Nephron progenitor cell (in vitro differentiated cells): ENCODE results near the gene LRRN2.

Source experiments
- DNase-seq: peaks from one replicate; pipeline ENCODE4 v3.0.0; 2021
- H3K27ac Mint-ChIP-seq: 2 replicates; pipeline ENCODE4 v1.8.0; 2021; ENCODE audit warnings: mild to moderate bottlenecking, moderate library complexity, mixed read lengths
- H3K27me3 Mint-ChIP-seq: 2 replicates; pipeline ENCODE4 v1.8.0; 2021; ENCODE audit warnings: mild to moderate bottlenecking, low read depth, mixed read lengths; ENCODE audit not compliant: poor library complexity
- H3K36me3 Mint-ChIP-seq: 2 replicates; pipeline ENCODE4 v1.8.0; 2021; ENCODE audit warnings: low read depth, mixed read lengths
- H3K4me1 Mint-ChIP-seq: 2 replicates; pipeline ENCODE4 v1.8.0; 2021; ENCODE audit warnings: mixed read lengths
- H3K4me3 Mint-ChIP-seq: 2 replicates; pipeline ENCODE4 v1.8.0; 2021; ENCODE audit warnings: mild to moderate bottlenecking, moderate library complexity, mixed read lengths
- H3K9me3 Mint-ChIP-seq: 2 replicates; pipeline ENCODE4 v1.8.0; 2021; ENCODE audit warnings: mild to moderate bottlenecking, moderate library complexity, mixed read lengths
- TF ChIP-seq, protein P1 (sequence below): fragments of 200-600 bp; sonication (generic); IDR thresholded peaks from 2 replicates; pipeline ENCODE4 v1.5.0; 2021; ENCODE audit warnings: antibody characterized with exemption

The LRRN2 gene

DNA sequence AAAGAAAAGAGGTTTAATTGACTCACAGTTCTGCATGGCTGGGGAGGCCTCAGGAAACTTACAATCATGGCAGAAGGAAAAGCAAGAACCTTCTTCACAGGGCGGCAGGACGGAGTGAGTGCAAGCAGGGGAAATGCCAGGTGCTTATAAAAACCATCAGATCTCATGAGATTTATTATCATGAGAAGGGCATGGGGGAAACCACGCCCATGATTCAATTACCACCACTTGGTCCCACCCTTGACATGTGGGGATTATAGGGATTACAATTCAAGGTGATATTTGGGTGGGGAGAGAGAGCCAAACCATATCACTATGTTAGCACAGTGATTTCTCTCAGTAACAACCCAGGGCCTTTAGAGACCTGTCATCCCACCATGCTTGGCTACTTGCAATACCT lies 39.9 kb downstream of the LRRN2 start:
- H3K4me1 Mint-ChIP-seq, result peaks cover 31% of the 10 kb centered on the region
- peaks cover 33% of the 10 kb centered on the region for H3K27me3 Mint-ChIP-seq
- H3K9me3 Mint-ChIP-seq, result no peaks in the 10 kb centered on the region
- TF ChIP-seq, protein P1, sequence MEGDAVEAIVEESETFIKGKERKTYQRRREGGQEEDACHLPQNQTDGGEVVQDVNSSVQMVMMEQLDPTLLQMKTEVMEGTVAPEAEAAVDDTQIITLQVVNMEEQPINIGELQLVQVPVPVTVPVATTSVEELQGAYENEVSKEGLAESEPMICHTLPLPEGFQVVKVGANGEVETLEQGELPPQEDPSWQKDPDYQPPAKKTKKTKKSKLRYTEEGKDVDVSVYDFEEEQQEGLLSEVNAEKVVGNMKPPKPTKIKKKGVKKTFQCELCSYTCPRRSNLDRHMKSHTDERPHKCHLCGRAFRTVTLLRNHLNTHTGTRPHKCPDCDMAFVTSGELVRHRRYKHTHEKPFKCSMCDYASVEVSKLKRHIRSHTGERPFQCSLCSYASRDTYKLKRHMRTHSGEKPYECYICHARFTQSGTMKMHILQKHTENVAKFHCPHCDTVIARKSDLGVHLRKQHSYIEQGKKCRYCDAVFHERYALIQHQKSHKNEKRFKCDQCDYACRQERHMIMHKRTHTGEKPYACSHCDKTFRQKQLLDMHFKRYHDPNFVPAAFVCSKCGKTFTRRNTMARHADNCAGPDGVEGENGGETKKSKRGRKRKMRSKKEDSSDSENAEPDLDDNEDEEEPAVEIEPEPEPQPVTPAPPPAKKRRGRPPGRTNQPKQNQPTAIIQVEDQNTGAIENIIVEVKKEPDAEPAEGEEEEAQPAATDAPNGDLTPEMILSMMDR, result no peak
- DNase-seq, result no peak
- no peaks in the 10 kb centered on the region for H3K36me3 Mint-ChIP-seq
- H3K27ac Mint-ChIP-seq, result no peak overlapping the region
- no peak overlapping the region for H3K4me3 Mint-ChIP-seq

DNA sequence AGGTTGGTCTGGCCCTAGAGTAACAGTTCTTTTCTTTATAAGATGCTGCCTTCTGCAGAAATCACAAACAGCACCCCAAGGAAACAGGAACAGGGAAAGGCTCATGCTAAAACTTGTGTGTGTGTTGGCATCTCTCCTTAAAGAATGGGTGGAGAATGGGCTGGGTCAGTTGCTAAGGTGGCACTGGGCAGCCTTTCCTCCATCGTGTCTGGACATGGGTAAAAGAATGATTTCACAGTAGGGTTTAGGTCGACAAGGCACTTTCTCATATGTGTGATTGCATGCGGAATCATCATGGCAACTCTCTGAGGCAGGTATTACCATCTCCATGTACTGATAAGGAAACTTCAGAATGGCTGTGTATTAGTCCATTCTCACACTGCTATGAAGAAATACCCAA lies 40.3 kb downstream of the LRRN2 start:
- TF ChIP-seq, protein P1, result no peak
- H3K27me3 Mint-ChIP-seq, result peaks cover 32% of the 10 kb centered on the region
- H3K4me3 Mint-ChIP-seq, result no peak overlapping the region
- no peak overlapping the region for H3K27ac Mint-ChIP-seq
- peaks cover 32% of the 10 kb centered on the region for H3K4me1 Mint-ChIP-seq
- no peaks in the 10 kb centered on the region for H3K9me3 Mint-ChIP-seq
- H3K36me3 Mint-ChIP-seq, result no peaks in the 10 kb centered on the region
- no peak for DNase-seq

DNA sequence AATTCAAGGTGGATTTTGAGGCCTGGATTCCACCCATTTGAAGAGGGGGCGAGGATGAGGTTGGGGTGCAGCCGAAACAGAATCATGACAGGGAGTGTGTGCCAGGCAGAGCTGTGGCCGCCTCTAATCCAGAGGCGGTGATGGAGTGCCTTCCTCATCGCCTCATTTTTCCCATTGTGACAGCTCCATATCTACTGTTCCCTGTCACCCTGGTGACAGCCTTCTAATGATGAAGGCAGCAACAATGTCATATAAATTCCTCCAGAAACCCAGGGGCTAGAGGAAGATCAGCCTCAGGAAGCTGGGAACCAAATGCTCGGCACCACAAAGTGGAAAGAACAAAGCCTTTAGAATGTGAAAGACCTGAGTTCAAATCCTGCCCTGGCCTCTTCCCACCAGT lies 42.0 kb downstream of the LRRN2 start:
- TF ChIP-seq, protein P1, result no peak
- H3K27me3 Mint-ChIP-seq, result peaks cover 29% of the 10 kb centered on the region
- H3K36me3 Mint-ChIP-seq, result no peaks in the 10 kb centered on the region
- DNase-seq, result no peak
- H3K9me3 Mint-ChIP-seq, result no peaks in the 10 kb centered on the region
- H3K27ac Mint-ChIP-seq, result no peak overlapping the region
- no peak overlapping the region for H3K4me3 Mint-ChIP-seq
- peaks cover 22% of the 10 kb centered on the region for H3K4me1 Mint-ChIP-seq

DNA sequence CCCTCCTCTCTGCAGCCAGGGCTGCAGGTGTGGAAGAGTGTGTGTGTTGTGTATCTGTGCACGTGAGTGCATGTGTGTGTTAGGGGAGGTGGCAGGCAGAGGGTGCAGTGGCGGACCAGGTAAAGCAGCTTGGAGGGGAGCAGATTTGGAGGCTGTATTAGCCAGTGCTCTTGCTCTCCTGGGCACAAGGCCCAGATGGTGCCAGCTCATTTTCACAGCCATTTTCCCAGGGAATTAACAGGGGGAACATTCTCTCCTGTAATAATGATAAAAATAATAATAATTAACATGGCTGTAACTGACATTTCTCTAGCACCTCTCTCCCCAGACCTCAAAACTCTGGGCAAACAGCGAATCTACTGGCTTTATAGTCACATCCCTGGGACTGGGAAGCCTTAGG lies 43.6 kb downstream of the LRRN2 start:
- Mint-ChIP-seq H3K9me3 (no peaks in the 10 kb centered on the region), H3K27ac (no peak overlapping the region), H3K27me3 (peaks cover 24% of the 10 kb centered on the region), H3K36me3 (no peaks in the 10 kb centered on the region), H3K4me3 (no peak overlapping the region), H3K4me1 (peaks cover 32% of the 10 kb centered on the region)
- no peak for DNase-seq
- TF ChIP-seq, protein P1, result no peak

DNA sequence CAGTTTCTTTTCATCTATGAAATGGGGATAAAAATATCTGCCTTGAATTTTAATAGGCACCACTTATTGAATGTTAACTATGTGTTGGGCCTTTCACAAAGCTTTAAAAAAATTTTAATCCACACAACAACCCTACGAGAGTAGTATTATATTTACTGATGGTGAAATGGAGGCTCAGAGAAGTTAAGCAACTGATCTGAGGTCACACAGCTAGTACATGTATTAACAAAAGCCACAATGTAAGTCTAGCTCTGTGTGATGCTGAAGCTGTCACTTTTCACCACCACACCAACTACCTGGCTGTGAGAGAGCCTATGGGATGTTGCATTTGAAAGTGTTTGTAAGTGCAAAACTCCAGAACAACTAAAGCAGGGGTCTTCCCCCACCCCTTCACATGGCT lies 44.1 kb downstream of the LRRN2 start:
- H3K4me1 Mint-ChIP-seq, result peaks cover 35% of the 10 kb centered on the region
- H3K4me3 Mint-ChIP-seq, result no peak overlapping the region
- H3K36me3 Mint-ChIP-seq, result no peaks in the 10 kb centered on the region
- no peak for DNase-seq
- H3K27ac Mint-ChIP-seq, result no peak overlapping the region
- H3K9me3 Mint-ChIP-seq, result no peaks in the 10 kb centered on the region
- TF ChIP-seq, protein P1, result no peak
- H3K27me3 Mint-ChIP-seq, result peaks cover 24% of the 10 kb centered on the region

DNA sequence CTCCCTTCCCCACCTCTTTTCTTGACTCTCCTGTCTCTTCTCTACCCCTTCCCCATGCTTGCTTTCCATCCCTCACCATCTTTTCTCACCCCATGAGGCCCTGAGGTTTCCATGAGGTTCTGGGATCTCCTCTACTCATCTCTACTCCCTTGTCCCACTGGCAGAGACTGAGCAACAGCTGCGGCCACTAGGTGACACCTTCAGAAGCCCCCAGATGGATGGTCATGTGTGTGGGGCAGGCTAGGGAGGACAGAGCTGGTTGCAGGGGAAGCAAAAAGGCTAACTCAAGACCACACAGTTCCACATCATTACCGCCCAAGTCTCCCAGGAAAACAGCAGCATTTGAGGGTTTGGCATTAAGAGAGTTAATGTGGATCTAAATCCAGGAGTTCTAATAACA lies 45.0 kb downstream of the LRRN2 start:
- Mint-ChIP-seq H3K27me3 (peaks cover 26% of the 10 kb centered on the region), H3K36me3 (no peaks in the 10 kb centered on the region), H3K9me3 (no peaks in the 10 kb centered on the region), H3K27ac (peak overlapping the region; percentile 77), H3K4me3 (no peak overlapping the region), H3K4me1 (peaks cover 30% of the 10 kb centered on the region)
- TF ChIP-seq, protein P1, result no peak
- DNase-seq, result no peak
